K562 (cell line): ENCODE measurements around the gene LYST. TPM values are rescaled to one million over a fixed set of nuclear protein-coding genes. Genes with fewer than 3 reads are reported as not detected.

Experiments used
- ATAC-seq: fragments of 200-7000 bp; cut with Tn5 transposase; 3 replicates; pipeline ENCODE4 v1.9.1; 2020; ENCODE audit warnings: moderate library complexity
- BruUV-seq: library from RNA; stranded (reverse); fragments of 400-500 nt; replicated peaks from 2 replicates; lab custom pipeline; 2021; lab: Mats Ljungman, UMichigan
- CTCF ChIA-PET: fragments of 300-600 bp; formaldehyde crosslinking; extraction: SDS; loops from one replicate; lab custom pipeline; 2021; ENCODE audit warnings: low intra/inter-chr PET ratio; lab: Yijun Ruan, JAX
- POLR2A ChIA-PET: fragments of 300-600, 350-650 bp; sonication (Branson Sonifier 250); formaldehyde crosslinking; extraction: SDS; loops from one replicate; lab custom pipeline; 2021; ENCODE audit warnings: antibody characterized with exemption, inconsistent platforms; lab: Yijun Ruan, JAX
- DNase-seq, 4 experiments: peaks; one replicate each; pipeline versions ENCODE4 v3.0.0 to v3.0.0-alpha.2; 2011 to 2018; ENCODE audit warnings: low spot score in 3 of 4, mixed read lengths in 3 of 4; ENCODE audit errors: extremely low read depth in 1 of 4
- FAIRE-seq: peaks from 2 replicates; lab custom pipeline; 2011; peaks lifted over from hg19 to GRCh38; lab: Jason Lieb, UNC
- H2AFZ ChIP-seq: 2 replicates; pipeline ENCODE4 v1.6.0; 2011; ENCODE audit warnings: low read depth, low read length, control low read depth, inconsistent platforms
- H3K27ac ChIP-seq: fragments of 200-600 bp; 3 replicates; pipeline ENCODE4 v1.8.0; 2011; ENCODE audit warnings: low read depth, mild to moderate bottlenecking, control low read depth, inconsistent platforms, low read length, moderate library complexity, mixed read lengths; ENCODE audit errors: extremely low read depth
- H3K27me3 ChIP-seq, 2 experiments: fragments of 300-600 bp in 1 of 2; 2 replicates in 1 of 2; 3 replicates in 1 of 2; pipeline versions ENCODE4 v1.6.0 to v1.8.0; 2011; ENCODE audit warnings: inconsistent platforms in 2 of 2, low read length in 2 of 2, mild to moderate bottlenecking in 1 of 2, mixed read lengths in 1 of 2, moderate library complexity in 1 of 2; ENCODE audit not compliant: control insufficient read depth in 2 of 2, insufficient read depth in 2 of 2
- H3K36me3 ChIP-seq: fragments of 300-600 bp; 3 replicates; pipeline ENCODE4 v1.8.0; 2011; ENCODE audit warnings: mild to moderate bottlenecking, low read length, inconsistent platforms; ENCODE audit not compliant: control insufficient read depth, insufficient read depth
- H3K4me1 ChIP-seq, 2 experiments: fragments of 200-600 bp in 1 of 2; replicated peaks in 1 of 2; 2 replicates in 1 of 2; 3 replicates in 1 of 2; pipeline versions ENCODE4 v1.5.1 to v1.8.0; 2011; ENCODE audit warnings: inconsistent platforms in 2 of 2, low read length in 2 of 2, mild to moderate bottlenecking in 1 of 2, mixed read lengths in 1 of 2, moderate library complexity in 1 of 2; ENCODE audit not compliant: control insufficient read depth in 2 of 2, insufficient read depth in 2 of 2
- H3K4me2 ChIP-seq: 2 replicates; pipeline ENCODE4 v1.6.1; 2011; ENCODE audit warnings: low read length, control low read depth, inconsistent platforms, mixed read lengths; ENCODE audit not compliant: insufficient read depth
- H3K4me3 ChIP-seq: fragments of 200-600 bp; sonication (generic), shearing (Covaris generic); 2 replicates; pipeline ENCODE4 v1.5.1; 2016; ENCODE audit warnings: control low read depth, inconsistent platforms
- H3K79me2 ChIP-seq: fragments of 200-600 bp; 3 replicates; pipeline ENCODE4 v1.8.0; 2011; ENCODE audit warnings: low read length, inconsistent platforms; ENCODE audit not compliant: control insufficient read depth, insufficient read depth
- H3K9ac ChIP-seq, 2 experiments: 2 replicates each; pipeline versions ENCODE4 v1.6.0 to v1.6.1; 2011; ENCODE audit warnings: low read depth in 2 of 2, low read length in 2 of 2, control low read depth in 1 of 2, inconsistent platforms in 1 of 2, mild to moderate bottlenecking in 1 of 2, mixed read lengths in 1 of 2; ENCODE audit not compliant: insufficient read depth in 1 of 2
- H3K9me1 ChIP-seq: one replicate; pipeline ENCODE4 v1.6.0; 2011; ENCODE audit warnings: inconsistent platforms, mild to moderate bottlenecking, low read length, moderate library complexity; ENCODE audit not compliant: control insufficient read depth, insufficient read depth
- H3K9me3 ChIP-seq: replicated peaks from 2 replicates; pipeline ENCODE4 v1.5.1; 2011; ENCODE audit warnings: low read depth, low read length, inconsistent platforms; ENCODE audit not compliant: control insufficient read depth, insufficient read depth
- H4K20me1 ChIP-seq: replicated peaks from 2 replicates; pipeline ENCODE4 v1.6.1; 2011; ENCODE audit warnings: low read length, inconsistent platforms, mixed read lengths; ENCODE audit not compliant: control insufficient read depth, insufficient read depth
- CREB3 ChIP-seq: fragments of 450-650 bp; conservative IDR thresholded peaks from 2 replicates; pipeline ENCODE4 v1.6.1; 2016; ENCODE audit warnings: missing genetic modification characterization, low read depth, mild to moderate bottlenecking, missing compliant biosample characterization, moderate library complexity
- E4F1 ChIP-seq: fragments of 250-450 bp; sonication (Bioruptor Pico); IDR thresholded peaks from 2 replicates; pipeline ENCODE4 v1.5.0; 2021; ENCODE audit warnings: mild to moderate bottlenecking, borderline replicate concordance
- HNRNPL ChIP-seq: fragments of 200-400 bp; formaldehyde crosslinking; IDR thresholded peaks from 2 replicates; pipeline ENCODE4 v1.6.1; 2017; ENCODE audit warnings: low read depth, mild to moderate bottlenecking, low read length
- KDM1A ChIP-seq, 2 experiments: fragments of 450-650 bp; IDR thresholded peaks; 2 replicates each; pipeline ENCODE4 v1.6.1; 2016; ENCODE audit warnings: mild to moderate bottlenecking in 2 of 2
- MLLT1 ChIP-seq, 2 experiments: fragments of 450-650 bp; IDR thresholded peaks; 2 replicates each; pipeline ENCODE4 v1.6.1; 2016
- NCOA6 ChIP-seq: fragments of 450-650 bp; IDR thresholded peaks from 2 replicates; pipeline ENCODE4 v1.6.1; 2017; ENCODE audit warnings: mild to moderate bottlenecking
- RFX5 ChIP-seq: IDR thresholded peaks from 2 replicates; pipeline ENCODE4 v1.6.1; 2011; ENCODE audit warnings: low read depth, mild to moderate bottlenecking, improper control_type of control experiment, low read length
- ZKSCAN3 ChIP-seq: fragments of 250-450 bp; sonication (Bioruptor Pico); IDR thresholded peaks from 2 replicates; pipeline ENCODE4 v1.4.0; 2020
- ZNF140 ChIP-seq: fragments of 250-450 bp; sonication (Bioruptor Pico); IDR thresholded peaks from 2 replicates; pipeline ENCODE4 v1.8.0; 2021; ENCODE audit warnings: moderate library complexity, mild to moderate bottlenecking, inconsistent platforms
- ZNF644 ChIP-seq: fragments of 200-800 bp; sonication (Bioruptor generic); IDR thresholded peaks from 2 replicates; pipeline ENCODE4 v1.6.1; 2016; ENCODE audit warnings: low read depth, missing genetic modification characterization, missing compliant biosample characterization
- WGBS: fragments of 100-300 bp; shearing (Covaris generic); methylation state at CpG from one replicate; pipeline ENCODE4 v1.1.6; 2016; ENCODE audit warnings: low coverage, mixed read lengths; ENCODE audit not compliant: insufficient coverage; ENCODE audit errors: missing lambda C conversion rate; 5-methylcytosine and 5-hydroxymethylcytosine counted together
- in situ Hi-C: fragments of 300-500 bp; cut with MboI; formaldehyde crosslinking; loops from 4 replicates; pipeline ENCODE4 v1.15.0; 2018; ENCODE audit warnings: inconsistent platforms, mixed read lengths
- intact Hi-C: fragments of 100-400 bp; cut with micrococcal nuclease; formaldehyde crosslinking; loops from 2 replicates; pipeline ENCODE4 v1.14.2; 2022
- polyA plus RNA-seq, 8 experiments: library from polyadenylated mRNA; depleted of rRNA in 4 of 8; stranded (reverse) in 5 of 8; unstranded in 3 of 8; fragments of >200 nt; fragmentation: Nextera tagmentation in 2 of 8; fragmentation: Illumina TruSeq in 1 of 8; extraction: Ambion mirVana in 2 of 8; extraction: Trizol in 1 of 8; gene quantifications; 2 replicates each; pipeline versions ENCODE4 v1.2.1 to v1.2.3, GENCODE V29; 2011 to 2014; ENCODE audit warnings: inconsistent platforms in 1 of 8, missing spikeins in 1 of 8
- total RNA-seq, 7 experiments: library from RNA; depleted of rRNA in 6 of 7; stranded (reverse); fragments of >200 nt in 6 of 7; fragmentation: Illumina TruSeq in 2 of 7; extraction: Trizol in 2 of 7; gene quantifications; 2 replicates each; pipeline versions ENCODE4 v1.2.1 to v1.2.3, GENCODE V29; 2011 to 2021; ENCODE audit warnings: low replicate concordance in 1 of 7

The LYST gene
- total and polyA plus RNA-seq, 9 of the 15 experiments (the other 6 are each of a cell fraction or from before 2014, with no cell fraction given), result 0.73 to 2.4 (median 1.4) TPM

GRCh38 chr1:235854347-235854746 is 12.4 kb downstream of the LYST start:
- FAIRE-seq, result no peak
- H3K27ac ChIP-seq, result no peak overlapping the region
- intact Hi-C loops, result no loop called here
- no peaks in the 10 kb centered on the region for H3K4me1 ChIP-seq
- no peak for DNase-seq
- no peaks in the 10 kb centered on the region for H4K20me1 ChIP-seq
- CTCF ChIA-PET, result no interaction called here
- H2AFZ ChIP-seq, result no peak overlapping the region
- H3K9me3 ChIP-seq, result no peaks in the 10 kb centered on the region
- H3K4me2 ChIP-seq, result no peak overlapping the region
- WGBS, result 0% methylated on average over 3 of the region's 3 CpGs
- in situ Hi-C loops, result no loop called here
- H3K36me3 ChIP-seq, result no peaks in the 10 kb centered on the region
- H3K9ac ChIP-seq, result no peak overlapping the region
- POLR2A ChIA-PET, result no interaction called here
- no TSS peak for BruUV-seq
- H3K4me3 ChIP-seq, result no peak overlapping the region
- H3K79me2 ChIP-seq, result no peaks in the 10 kb centered on the region
- H3K9me1 ChIP-seq, result no peaks in the 10 kb centered on the region
- no peak for ATAC-seq
- no peak for TF ChIP-seq HNRNPL
- TF ChIP-seq MLLT1 (IDR thresholded peaks at IDR 0.05), result no peak
- TF ChIP-seq ZNF140, result no peak
- no peak for TF ChIP-seq ZKSCAN3 (CRISPR knock-in tag)
- TF ChIP-seq E4F1 (CRISPR knock-in tag), result no peak
- TF ChIP-seq ZNF644 (tag), result no peak
- TF ChIP-seq KDM1A (IDR thresholded peaks at IDR 0.05), result no peak
- TF ChIP-seq NCOA6, result no peak
- no peak for TF ChIP-seq RFX5
- no peak for TF ChIP-seq CREB3
- peaks cover 0 to 6% of the 10 kb centered on the region in 2 experiments; a peak in 1 of 5 replicates for H3K27me3 ChIP-seq
